GM23248 (cell line): ENCODE data around the gene SYNE1.

Experiments used
- EZH2 ChIP-seq: fragments of 200-600 bp; sonication (generic); IDR thresholded peaks from 2 replicates; pipeline ENCODE4 v1.6.1; 2018; ENCODE audit warnings: antibody characterized with exemption, mild to moderate bottlenecking; ENCODE audit not compliant: insufficient read depth, poor library complexity, severe bottlenecking
- EZH2phosphoT487 ChIP-seq: fragments of 200-600 bp; sonication (generic); IDR thresholded peaks from 2 replicates; pipeline ENCODE4 v1.6.1; 2018; ENCODE audit warnings: antibody characterized with exemption, moderate library complexity, mild to moderate bottlenecking, low read depth; ENCODE audit not compliant: insufficient read depth

GRCh38 chr6:152257581-152257980 is 379.6 kb downstream of the SYNE1 start:
- TF ChIP-seq EZH2phosphoT487 (no peak), EZH2 (no peak)
